HEK293 (cell line): ENCODE results near the gene MBD1.

Source experiments
- CTCF ChIP-seq: fragments of 450-650 bp; formaldehyde crosslinking; IDR thresholded peaks from 2 replicates; pipeline ENCODE4 v1.5.1; 2016; ENCODE audit warnings: missing biosample characterization, missing genetic modification characterization
- FEZF1 ChIP-seq: fragments of 450-650 bp; formaldehyde crosslinking; IDR thresholded peaks from 2 replicates; pipeline ENCODE4 v1.5.1; 2016; ENCODE audit warnings: missing biosample characterization, missing genetic modification characterization
- ZNF157 ChIP-seq: fragments of 450-650 bp; formaldehyde crosslinking; IDR thresholded peaks from 2 replicates; pipeline ENCODE4 v1.5.1; 2016; ENCODE audit warnings: missing biosample characterization, missing genetic modification characterization
- ZNF791 ChIP-seq: fragments of 450-650 bp; formaldehyde crosslinking; IDR thresholded peaks from 2 replicates; pipeline ENCODE4 v1.5.1; 2016; ENCODE audit warnings: missing biosample characterization, missing genetic modification characterization
- ZSCAN18 ChIP-seq: fragments of 450-650 bp; formaldehyde crosslinking; IDR thresholded peaks from 2 replicates; pipeline ENCODE4 v1.5.1; 2016; ENCODE audit warnings: missing biosample characterization, missing genetic modification characterization

GRCh38 chr18:50293039-50293438, 11.7 kb upstream of the MBD1 start:
- TF ChIP-seq ZNF791 (no peak), CTCF (tag by site-specific recombination) (no peak), ZSCAN18 (no peak), ZNF157 (tag by site-specific recombination) (no peak), FEZF1 (no peak)
